ENCODE measurements around the gene TMEM186.

DNA sequence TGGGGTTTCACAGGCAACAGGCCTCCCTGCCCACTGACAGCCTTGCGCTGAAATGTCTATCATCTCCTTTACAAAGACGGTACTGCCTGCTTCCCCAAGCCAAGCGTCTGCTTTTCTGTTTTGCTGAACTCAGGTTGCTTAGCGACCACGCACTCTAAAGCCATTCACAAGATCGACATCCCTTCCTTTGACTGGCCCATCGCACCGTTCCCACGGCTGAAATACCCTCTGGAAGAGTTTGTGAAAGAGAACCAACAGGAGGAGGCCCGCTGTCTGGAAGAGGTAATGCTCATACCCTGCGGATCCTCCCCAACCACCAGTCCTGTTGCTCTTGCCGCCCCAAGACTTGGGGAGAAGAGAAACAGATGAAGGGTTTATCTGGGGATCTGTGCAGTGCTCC is 28.7 kb downstream of the TMEM186 start:
- TF ChIP-seq, protein P1, sequence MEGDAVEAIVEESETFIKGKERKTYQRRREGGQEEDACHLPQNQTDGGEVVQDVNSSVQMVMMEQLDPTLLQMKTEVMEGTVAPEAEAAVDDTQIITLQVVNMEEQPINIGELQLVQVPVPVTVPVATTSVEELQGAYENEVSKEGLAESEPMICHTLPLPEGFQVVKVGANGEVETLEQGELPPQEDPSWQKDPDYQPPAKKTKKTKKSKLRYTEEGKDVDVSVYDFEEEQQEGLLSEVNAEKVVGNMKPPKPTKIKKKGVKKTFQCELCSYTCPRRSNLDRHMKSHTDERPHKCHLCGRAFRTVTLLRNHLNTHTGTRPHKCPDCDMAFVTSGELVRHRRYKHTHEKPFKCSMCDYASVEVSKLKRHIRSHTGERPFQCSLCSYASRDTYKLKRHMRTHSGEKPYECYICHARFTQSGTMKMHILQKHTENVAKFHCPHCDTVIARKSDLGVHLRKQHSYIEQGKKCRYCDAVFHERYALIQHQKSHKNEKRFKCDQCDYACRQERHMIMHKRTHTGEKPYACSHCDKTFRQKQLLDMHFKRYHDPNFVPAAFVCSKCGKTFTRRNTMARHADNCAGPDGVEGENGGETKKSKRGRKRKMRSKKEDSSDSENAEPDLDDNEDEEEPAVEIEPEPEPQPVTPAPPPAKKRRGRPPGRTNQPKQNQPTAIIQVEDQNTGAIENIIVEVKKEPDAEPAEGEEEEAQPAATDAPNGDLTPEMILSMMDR (IDR thresholded peaks at IDR 0.05) = no peak
- no peak for TF ChIP-seq POLR2A (IDR thresholded peaks at IDR 0.05)
- no peak for TF ChIP-seq POLR2AphosphoS5 (IDR thresholded peaks at IDR 0.05)
- TF ChIP-seq EP300 (IDR thresholded peaks at IDR 0.05) = no peak

Data from gastroesophageal sphincter (tissue), 3 donors.